Measurements from ENCODE around the gene STAT2.
A peak's percentile ranks its signal among the peaks of the same experiment; 100 is the strongest.
"Not testable (repeated sequence)": the region's sequence is repeated elsewhere in the genome, so short reads cannot be mapped to it uniquely, and the experiment has no call there.

STAT2 gene

GRCh38 chr12:56359851-56360767 lies at the start of gene STAT2:
TSS of gene STAT2 (minus strand) at chr12:56360107. CDS start at chr12:56356571, 3,536 bp downstream.
- peak; percentile 93 for DNase-seq (ENCODE audit: low spot score)

- DNase-seq (ENCODE audit: low spot score), result no peak
Measured at GRCh38 chr12:56408799-56409417, 49.0 kb upstream of the STAT2 start.

- DNase-seq (ENCODE audit: low spot score), result not testable (repeated sequence)
Measured at GRCh38 chr12:56404227-56404626, 44.3 kb upstream of the STAT2 start.

GRCh38 chr12:56401612-56402011 lies 41.7 kb upstream of the STAT2 start:
- DNase-seq (ENCODE audit: low spot score), result not testable (repeated sequence)

DNA sequence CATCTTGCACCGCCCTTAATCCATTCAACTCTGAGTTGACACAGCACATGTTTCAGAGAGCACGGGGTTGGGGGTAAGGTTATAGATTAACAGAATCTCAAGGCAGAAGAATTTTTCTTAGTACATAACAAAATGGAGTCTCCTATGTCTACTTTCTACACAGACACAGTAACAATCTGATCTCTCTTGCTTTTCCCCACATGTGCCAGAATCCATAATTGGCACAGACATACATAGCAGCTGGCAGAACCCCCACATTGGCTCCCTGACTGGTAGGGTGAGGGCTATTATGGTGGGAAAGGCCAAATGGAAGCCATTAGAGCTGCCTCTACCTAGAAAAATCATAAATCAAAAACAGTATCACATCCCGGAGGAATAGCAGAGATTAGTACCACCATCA lies 41.2 kb upstream of the STAT2 start:
- DNase-seq (ENCODE audit: low spot score), result not testable (repeated sequence)

- not testable (repeated sequence) for DNase-seq (ENCODE audit: low spot score)
Measured at GRCh38 chr12:56399466-56399865, 39.6 kb upstream of the STAT2 start.

DNA sequence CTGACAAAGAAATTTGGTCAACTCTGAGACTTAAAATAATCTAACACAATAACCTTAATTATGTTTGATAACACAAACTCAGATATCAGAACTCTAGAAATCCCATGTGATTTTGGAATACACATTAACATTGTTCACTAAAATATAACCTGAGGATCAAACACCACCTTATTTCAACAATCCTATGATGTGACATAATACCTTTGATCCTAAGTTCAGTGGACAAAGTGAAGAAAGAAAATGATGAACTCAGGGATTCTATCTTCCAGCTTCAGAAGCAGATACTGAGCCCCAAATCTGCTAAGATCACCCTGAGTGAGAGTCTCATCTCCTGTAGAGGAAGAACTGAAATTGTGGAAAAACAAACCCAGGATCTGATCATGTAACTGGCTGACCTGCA lies 38.4 kb upstream of the STAT2 start:
- DNase-seq (ENCODE audit: low spot score), result no peak

- DNase-seq (ENCODE audit: low spot score), result no peak
Measured at GRCh38 chr12:56392331-56392730, 32.4 kb upstream of the STAT2 start.

DNA sequence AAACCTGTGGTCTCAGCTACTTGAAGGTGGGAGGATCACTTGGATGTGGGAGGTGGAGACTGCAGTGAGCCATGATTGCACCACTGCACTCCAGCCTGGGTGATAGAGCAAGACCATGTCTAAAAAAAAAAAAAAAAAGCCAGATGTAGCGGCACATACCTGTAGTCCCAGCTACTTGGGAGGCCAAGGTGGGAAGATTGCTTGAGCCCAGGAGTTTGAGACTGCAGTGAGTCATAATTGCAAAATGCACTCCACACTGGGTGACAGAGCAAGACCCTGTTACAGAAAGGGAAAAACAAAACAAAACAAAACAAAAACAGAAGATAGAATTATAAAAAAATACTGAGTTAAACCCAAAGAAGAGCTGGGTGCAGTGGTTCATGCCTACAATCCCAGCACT lies 31.8 kb upstream of the STAT2 start:
- no peak for DNase-seq (ENCODE audit: low spot score)

- DNase-seq (ENCODE audit: low spot score), result no peak
Measured at GRCh38 chr12:56389412-56389811, 29.5 kb upstream of the STAT2 start.

DNA sequence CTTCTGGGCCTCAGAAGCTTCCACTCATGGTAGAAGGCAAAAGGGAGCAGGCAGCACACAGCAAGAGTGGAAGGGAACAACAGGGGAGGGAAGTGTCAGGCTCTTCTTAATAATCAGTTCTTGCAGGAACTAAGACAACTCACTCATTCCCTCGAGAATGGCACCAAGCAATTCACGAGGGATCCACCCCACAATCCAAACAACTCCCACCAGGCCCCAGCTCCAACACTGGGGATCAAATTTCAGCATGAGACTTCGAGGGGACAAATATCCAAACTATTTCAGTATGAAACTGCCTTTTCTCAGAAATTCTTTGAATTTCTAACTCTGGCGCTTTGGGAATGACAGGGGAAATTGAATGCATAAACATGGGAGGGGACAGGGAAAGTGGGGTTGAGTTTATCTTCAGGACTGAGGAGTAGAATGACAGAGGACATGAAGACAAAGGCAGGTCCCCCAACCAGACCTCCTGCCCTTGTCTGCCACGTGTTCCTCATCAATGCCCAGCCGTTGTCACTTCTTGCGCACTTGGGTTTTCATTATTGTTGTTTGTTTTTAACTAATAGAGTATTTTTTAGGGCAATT lies 27.3 kb upstream of the STAT2 start:
- DNase-seq (ENCODE audit: low spot score), result no peak

GRCh38 chr12:56385873-56386272 lies 26.0 kb upstream of the STAT2 start:
- no peak for DNase-seq (ENCODE audit: low spot score)

DNA sequence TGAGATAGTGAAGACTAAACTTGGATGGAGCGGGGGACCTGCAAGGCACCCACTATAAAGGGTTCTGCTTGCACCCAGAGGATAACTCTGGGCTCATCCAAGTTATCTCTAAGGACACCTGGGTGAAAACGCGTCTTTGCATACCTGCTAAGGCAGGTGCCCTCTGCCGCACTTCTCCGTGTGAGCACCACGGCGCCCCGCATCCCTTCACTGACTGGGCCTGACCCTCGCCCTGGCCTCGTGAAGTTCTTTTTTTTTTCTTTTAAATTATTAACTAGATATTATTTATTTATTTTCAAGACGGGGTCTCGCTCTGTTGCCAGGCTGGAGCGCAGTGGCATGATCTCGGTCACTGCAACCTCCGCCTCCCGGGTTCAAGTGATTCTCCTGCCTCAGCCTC lies 22.7 kb upstream of the STAT2 start:
- DNase-seq (ENCODE audit: low spot score), result no peak

DNA sequence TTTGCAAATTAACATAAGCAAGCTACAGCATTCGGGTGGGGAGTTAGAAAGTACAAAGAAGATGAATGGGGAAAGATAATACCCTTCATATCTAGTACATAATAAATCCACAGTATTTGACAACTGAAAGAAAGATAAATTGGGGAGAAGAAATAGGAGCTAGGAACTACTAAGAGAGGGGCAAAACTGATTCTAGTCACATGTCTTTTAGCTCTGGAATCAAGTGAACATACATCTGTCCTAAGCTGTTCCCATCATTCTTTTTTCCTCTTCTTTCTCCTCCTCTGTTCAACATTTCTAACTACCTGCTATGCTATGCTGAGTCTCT lies 18.0 kb upstream of the STAT2 start:
- DNase-seq (ENCODE audit: low spot score), result no peak

- DNase-seq (ENCODE audit: low spot score), result no peak
Measured at GRCh38 chr12:56377310-56377988, 17.5 kb upstream of the STAT2 start.

- no peak for DNase-seq (ENCODE audit: low spot score)
Measured at GRCh38 chr12:56375598-56376434, 15.9 kb upstream of the STAT2 start.

DNA sequence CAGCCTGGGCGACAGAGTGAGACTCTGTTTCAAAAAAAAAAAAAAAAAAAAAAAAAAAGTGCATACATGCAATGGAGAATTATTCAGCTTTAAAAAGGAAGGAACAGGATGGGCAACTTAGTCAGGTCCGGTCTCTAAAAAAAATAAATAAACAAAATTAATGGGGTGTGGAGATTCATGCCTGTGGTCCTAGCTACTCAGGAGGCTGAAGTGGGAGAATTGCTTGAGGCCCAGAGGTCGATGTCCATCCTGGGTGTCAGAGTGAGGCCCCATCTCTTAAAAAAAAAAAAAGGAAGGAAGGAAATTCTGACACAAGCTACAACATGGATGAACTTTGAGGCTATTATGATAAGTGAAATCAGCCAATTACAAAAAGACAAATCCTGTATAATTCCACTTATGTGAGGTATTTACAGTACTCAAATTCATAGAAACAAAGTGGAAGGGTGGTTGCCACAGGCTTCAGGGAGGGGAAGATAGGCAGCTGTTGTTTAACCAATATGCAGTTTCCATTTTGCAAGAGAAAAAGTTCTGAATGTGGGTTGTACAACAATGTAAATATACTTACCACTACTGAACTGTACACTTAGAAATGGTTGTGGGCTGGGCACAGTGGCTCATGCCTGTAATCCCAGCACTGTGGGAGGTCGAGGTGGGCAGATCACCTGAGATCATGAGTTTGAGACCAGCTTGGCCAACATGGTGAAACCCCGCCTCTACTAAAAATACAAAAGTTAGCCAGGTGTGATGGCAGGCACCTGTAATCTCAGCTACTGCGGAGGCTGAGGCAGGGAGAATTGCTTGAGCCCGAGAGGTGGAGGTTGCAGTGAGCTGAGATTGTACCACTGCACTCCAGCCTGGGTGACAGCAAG lies 15.1 kb upstream of the STAT2 start:
- no peak for DNase-seq (ENCODE audit: low spot score)

GRCh38 chr12:56373515-56373914 lies 13.6 kb upstream of the STAT2 start:
- DNase-seq (ENCODE audit: low spot score), result no peak

- no peak for DNase-seq (ENCODE audit: low spot score)
Measured at GRCh38 chr12:56366948-56367347, 7.0 kb upstream of the STAT2 start.

DNA sequence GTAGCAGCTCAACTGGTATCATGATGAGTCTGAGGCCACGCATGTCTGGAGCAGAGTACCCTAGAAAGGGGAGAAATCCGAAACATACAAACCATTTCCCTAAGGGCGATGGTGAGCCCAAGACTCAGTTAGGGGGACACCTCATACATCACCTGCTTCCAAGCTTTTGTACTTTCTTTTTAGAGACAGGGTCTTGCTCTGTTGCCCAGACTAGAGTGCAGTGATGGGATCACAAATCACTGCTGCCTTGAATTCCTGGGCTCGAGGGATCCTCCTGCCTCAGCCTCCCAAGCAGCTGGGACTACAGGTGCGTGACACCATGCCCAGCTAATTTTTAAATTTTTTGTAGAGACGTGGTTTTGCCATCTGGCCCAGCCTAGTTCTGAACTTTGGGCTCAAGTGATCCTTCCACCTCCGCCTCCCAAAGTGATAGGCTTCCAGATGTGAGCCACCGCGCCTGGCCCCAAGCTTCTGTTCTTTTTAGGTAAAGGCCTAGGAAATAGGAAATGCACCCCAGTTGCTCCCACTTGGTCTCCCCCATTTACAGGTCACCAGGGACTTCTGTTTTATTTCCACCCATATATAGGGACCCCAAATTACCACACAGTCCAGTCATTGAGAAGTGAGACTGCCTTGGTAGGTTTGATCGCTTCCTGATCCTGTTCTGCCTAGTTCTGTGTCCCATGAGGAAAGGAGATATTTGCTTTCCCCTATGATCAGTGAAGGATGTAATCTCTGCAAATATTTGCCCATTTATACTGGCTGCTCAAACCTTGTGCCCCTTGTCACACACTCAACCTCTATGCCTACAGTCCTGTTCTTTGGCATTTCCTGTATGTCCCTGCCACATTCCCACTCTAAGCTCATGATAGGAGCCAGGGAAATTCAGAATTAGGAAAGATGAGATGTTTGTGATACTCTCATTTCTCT lies 2.5 kb upstream of the STAT2 start, which contains the start of gene APOF:
Gene APOF, minus strand, starts transcription at position 728 of the 930 bp plus-strand sequence. Its CDS starts 112 bp downstream, at position 616.
- DNase-seq (ENCODE audit: low spot score), result no peak

All from HuH-7 (cell line).